ENCODE measurements around the gene PPP1R9B.

DNA sequence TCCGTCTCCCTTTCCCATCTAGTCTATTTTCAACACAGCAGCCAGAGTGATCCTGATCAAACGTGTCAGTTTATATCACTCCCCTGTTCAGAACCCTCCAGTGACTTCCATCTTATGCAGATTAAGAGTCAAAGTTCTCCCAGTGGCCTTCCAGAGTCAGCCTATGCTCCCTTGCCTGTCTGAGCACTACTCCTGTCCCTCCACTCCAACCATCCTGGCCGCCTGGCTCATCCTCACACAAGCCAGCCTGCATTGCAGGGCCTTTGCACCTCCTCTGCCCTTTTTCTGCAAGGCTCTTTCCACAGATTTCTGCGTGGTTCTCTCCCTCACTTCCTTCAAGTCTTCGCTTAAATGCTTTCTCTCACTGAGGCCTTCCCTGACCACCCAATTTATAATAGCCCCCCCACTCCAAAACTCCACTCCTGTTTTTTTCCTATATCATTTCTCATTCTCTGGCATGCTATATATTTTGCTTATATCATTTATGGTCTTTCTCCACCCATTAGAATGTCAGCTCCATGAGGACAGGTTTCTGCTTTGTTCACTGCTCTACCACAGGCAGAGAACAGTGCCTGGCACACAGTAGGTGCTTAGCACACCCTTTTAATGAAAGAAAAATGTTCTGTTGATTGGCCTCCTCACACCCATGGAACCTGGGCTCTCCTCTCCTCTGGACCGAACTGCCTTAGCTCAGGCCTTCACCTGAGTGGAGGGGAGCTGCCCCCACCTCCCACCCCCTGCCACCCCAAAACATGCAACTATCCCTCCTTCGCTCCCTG, 29.8 kb downstream of the PPP1R9B start:
- TF ChIP-seq, protein P1, sequence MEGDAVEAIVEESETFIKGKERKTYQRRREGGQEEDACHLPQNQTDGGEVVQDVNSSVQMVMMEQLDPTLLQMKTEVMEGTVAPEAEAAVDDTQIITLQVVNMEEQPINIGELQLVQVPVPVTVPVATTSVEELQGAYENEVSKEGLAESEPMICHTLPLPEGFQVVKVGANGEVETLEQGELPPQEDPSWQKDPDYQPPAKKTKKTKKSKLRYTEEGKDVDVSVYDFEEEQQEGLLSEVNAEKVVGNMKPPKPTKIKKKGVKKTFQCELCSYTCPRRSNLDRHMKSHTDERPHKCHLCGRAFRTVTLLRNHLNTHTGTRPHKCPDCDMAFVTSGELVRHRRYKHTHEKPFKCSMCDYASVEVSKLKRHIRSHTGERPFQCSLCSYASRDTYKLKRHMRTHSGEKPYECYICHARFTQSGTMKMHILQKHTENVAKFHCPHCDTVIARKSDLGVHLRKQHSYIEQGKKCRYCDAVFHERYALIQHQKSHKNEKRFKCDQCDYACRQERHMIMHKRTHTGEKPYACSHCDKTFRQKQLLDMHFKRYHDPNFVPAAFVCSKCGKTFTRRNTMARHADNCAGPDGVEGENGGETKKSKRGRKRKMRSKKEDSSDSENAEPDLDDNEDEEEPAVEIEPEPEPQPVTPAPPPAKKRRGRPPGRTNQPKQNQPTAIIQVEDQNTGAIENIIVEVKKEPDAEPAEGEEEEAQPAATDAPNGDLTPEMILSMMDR (IDR thresholded peaks at IDR 0.05; ENCODE audit: poor library complexity), result no peak
- no peak for TF ChIP-seq EZH2phosphoT487 (IDR thresholded peaks at IDR 0.05; ENCODE audit: low read depth, severe bottlenecking, unreplicated experiment)

All from hepatocyte (in vitro differentiated cells).